SK-N-SH (cell line): ENCODE data around the gene PRDM11. TPM values are rescaled to one million over a fixed set of nuclear protein-coding genes. Genes with fewer than 3 reads are reported as not detected.

Experiments used
- CTCF ChIA-PET: fragments of 300-600, 350-600 bp; formaldehyde crosslinking; extraction: SDS; loops from one replicate; lab custom pipeline; 2021; lab: Yijun Ruan, JAX
- POLR2A ChIA-PET: fragments of 350-600 bp; sonication (Branson Sonifier 250); formaldehyde crosslinking; extraction: SDS; loops from one replicate; lab custom pipeline; 2020; ENCODE audit warnings: antibody characterized with exemption, inconsistent platforms; lab: Yijun Ruan, JAX
- DNase-seq: peaks from one replicate; pipeline ENCODE4 v3.0.0; 2012
- H2AFZ ChIP-seq: fragments of 200-600 bp; sonication (generic); 2 replicates; pipeline ENCODE4 v1.8.1; 2016; ENCODE audit warnings: antibody characterized with exemption, mild to moderate bottlenecking, low read depth
- H3F3A ChIP-seq: fragments of 200-600 bp; sonication (generic); replicated peaks from 2 replicates; pipeline ENCODE3; 2016; ENCODE audit warnings: antibody characterized with exemption, mild to moderate bottlenecking; ENCODE audit not compliant: insufficient read depth
- H3K27ac ChIP-seq, 2 experiments: fragments of 200-500 bp in 1 of 2; fragments of 200-600 bp in 1 of 2; sonication (Bioruptor generic) in 1 of 2; sonication (generic), shearing (Covaris generic) in 1 of 2; 2 replicates each; pipeline versions ENCODE4 v1.5.1 to v1.6.1; 2014 to 2016; ENCODE audit warnings: low read depth in 2 of 2, inconsistent platforms in 1 of 2, low read length in 1 of 2, mild to moderate bottlenecking in 1 of 2, mixed read lengths in 1 of 2
- H3K27me3 ChIP-seq: fragments of 200-600 bp; sonication (generic), shearing (Covaris generic); 2 replicates; pipeline ENCODE4 v1.6.1; 2016; ENCODE audit warnings: mixed run types; ENCODE audit not compliant: insufficient read depth
- H3K36me3 ChIP-seq, 2 experiments: fragments of 200-500 bp in 1 of 2; fragments of 200-600 bp in 1 of 2; sonication (Bioruptor generic) in 1 of 2; sonication (generic) in 1 of 2; replicated peaks in 1 of 2; 2 replicates each; pipeline versions ENCODE3 to v1.5.1; 2014 to 2016; ENCODE audit warnings: low read length in 1 of 2, mild to moderate bottlenecking in 1 of 2; ENCODE audit not compliant: insufficient read depth in 2 of 2, control insufficient read depth in 1 of 2
- H3K4me1 ChIP-seq, 2 experiments: fragments of 200-500 bp in 1 of 2; fragments of 200-600 bp in 1 of 2; sonication (Bioruptor generic) in 1 of 2; sonication (generic), shearing (Covaris generic) in 1 of 2; 2 replicates each; pipeline versions ENCODE4 v1.5.1 to v1.6.1; 2014 to 2016; ENCODE audit warnings: low read depth in 1 of 2, low read length in 1 of 2, mixed run types in 1 of 2; ENCODE audit not compliant: insufficient read depth in 2 of 2, control insufficient read depth in 1 of 2
- H3K4me2 ChIP-seq: fragments of 200-600 bp; sonication (generic), shearing (Covaris generic); 2 replicates; pipeline ENCODE4 v1.6.1; 2017; ENCODE audit warnings: mixed run types
- H3K4me3 ChIP-seq, 2 experiments: fragments of 200-500 bp in 1 of 2; fragments of 200-600 bp in 1 of 2; sonication (Bioruptor generic) in 1 of 2; sonication (generic), shearing (Covaris generic) in 1 of 2; 2 replicates each; pipeline versions ENCODE4 v1.5.1 to v1.8.1; 2014 to 2016; ENCODE audit warnings: low read depth in 2 of 2, inconsistent platforms in 1 of 2, low read length in 1 of 2, mild to moderate bottlenecking in 1 of 2, mixed read lengths in 1 of 2, moderate library complexity in 1 of 2
- H3K79me2 ChIP-seq: fragments of 200-600 bp; sonication (generic); 2 replicates; pipeline ENCODE4 v1.8.1; 2017; ENCODE audit warnings: mild to moderate bottlenecking; ENCODE audit not compliant: insufficient read depth
- H3K9ac ChIP-seq: fragments of 200-600 bp; sonication (generic); 2 replicates; pipeline ENCODE4 v1.6.1; 2017; ENCODE audit warnings: mixed run types
- H3K9me2 ChIP-seq: fragments of 200-600 bp; sonication (generic); 2 replicates; pipeline ENCODE4 v1.6.1; 2017; ENCODE audit warnings: mixed run types
- H3K9me3 ChIP-seq: fragments of 200-600 bp; sonication (generic); 2 replicates; pipeline ENCODE4 v1.6.1; 2017; ENCODE audit warnings: mixed run types, mild to moderate bottlenecking, moderate library complexity
- H4K20me1 ChIP-seq: fragments of 200-600 bp; sonication (generic); 2 replicates; pipeline ENCODE4 v1.6.1; 2017; ENCODE audit warnings: mild to moderate bottlenecking, mixed run types; ENCODE audit not compliant: insufficient read depth
- CHD2 ChIP-seq: fragments of 150-350 bp; IDR thresholded peaks from 2 replicates; pipeline ENCODE4 v1.6.1; 2018; ENCODE audit warnings: low read length; ENCODE audit not compliant: partially characterized antibody
- FOSL2 ChIP-seq: IDR thresholded peaks from 2 replicates; pipeline ENCODE4 v1.4.0; 2012; ENCODE audit warnings: low read depth, mild to moderate bottlenecking, moderate library complexity, borderline replicate concordance
- FOXM1 ChIP-seq: IDR thresholded peaks from 2 replicates; pipeline ENCODE4 v1.4.0; 2012; ENCODE audit warnings: low read depth, mild to moderate bottlenecking
- NRF1 ChIP-seq: IDR thresholded peaks from 2 replicates; pipeline ENCODE4 v1.6.1; 2012; ENCODE audit warnings: low read depth, mild to moderate bottlenecking, low read length
- POLR2AphosphoS5 ChIP-seq: IDR thresholded peaks from 2 replicates; pipeline ENCODE4 v1.6.1; 2012; ENCODE audit warnings: low read depth, low read length
- RAD21 ChIP-seq: IDR thresholded peaks from 2 replicates; pipeline ENCODE4 v1.6.1; 2012; ENCODE audit warnings: mild to moderate bottlenecking, low read length
- RFX5 ChIP-seq: IDR thresholded peaks from 2 replicates; pipeline ENCODE4 v1.6.1; 2012; ENCODE audit warnings: mild to moderate bottlenecking, improper control_type of control experiment, low read length
- WGBS: methylation state at CpG from one replicate; pipeline ENCODE4 v1.1.6; 2017; ENCODE audit warnings: low lambda C conversion rate; 5-methylcytosine and 5-hydroxymethylcytosine counted together
- polyA plus RNA-seq, 3 experiments: library from polyadenylated mRNA; depleted of rRNA; stranded (reverse); fragments of >200 nt; gene quantifications; 2 replicates each; pipeline ENCODE4 v1.2.3, GENCODE V29; 2012
- TF ChIP-seq, protein P1 (sequence below): fragments of 200-600 bp; sonication (generic); IDR thresholded peaks from 2 replicates; pipeline ENCODE4 v1.6.1; 2017; ENCODE audit warnings: antibody characterized with exemption, mild to moderate bottlenecking, moderate library complexity
- TF ChIP-seq, protein P2 (sequence below): IDR thresholded peaks from 2 replicates; pipeline ENCODE4 v1.6.1; 2012; ENCODE audit warnings: mild to moderate bottlenecking, low read depth, low read length, moderate library complexity

Gene PRDM11
- polyA plus RNA-seq, 1 of the 3 experiments (the other 2 are of a cell fraction) = 4.5 TPM

DNA sequence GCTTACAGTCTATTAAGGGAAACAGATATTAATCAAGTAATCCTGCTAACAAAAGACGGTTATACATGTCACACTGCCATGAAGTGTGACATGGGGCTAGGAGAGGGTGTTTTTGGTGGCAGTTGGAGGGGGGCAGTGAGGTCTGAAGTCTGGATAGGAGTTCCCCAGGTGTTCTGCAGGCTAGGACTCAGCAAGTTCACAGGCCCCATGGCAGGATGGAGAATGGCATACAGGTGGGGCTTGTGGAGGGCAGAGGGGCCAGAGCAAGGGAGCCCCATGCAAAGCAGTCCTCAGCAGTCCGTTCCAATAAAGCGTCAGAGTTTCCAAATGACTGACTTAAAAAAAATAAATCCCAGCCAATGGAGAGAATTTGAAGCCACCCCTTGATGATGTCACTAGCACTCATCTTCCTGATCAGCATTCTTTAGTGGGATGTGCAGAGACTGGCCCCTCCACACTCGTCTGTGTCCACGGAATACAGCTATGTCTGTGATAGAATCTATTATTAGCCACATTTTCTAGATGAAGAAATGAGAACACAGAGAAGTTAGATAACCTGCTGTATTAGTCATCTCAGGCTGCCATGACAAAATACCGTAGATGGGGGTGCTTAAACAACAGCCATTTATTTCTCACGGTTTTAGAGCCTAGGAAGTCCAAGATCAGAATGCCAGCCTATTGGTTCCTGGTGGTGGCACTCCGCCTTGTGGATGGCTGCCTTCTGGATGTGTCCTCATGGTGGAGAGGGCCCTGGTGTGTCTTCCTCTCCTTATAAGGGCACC is 32.6 kb downstream of the PRDM11 start:
- 79% methylated on average over 8 of the region's 8 CpGs for WGBS
- Histone ChIP-seq H2AFZ (no peak overlapping the region), H3K4me1 (peaks cover 15 to 21% of the 10 kb centered on the region in 2 experiments; a peak in 3 of 4 replicates), H3K27ac (peak overlapping the region in 1 of 2 experiments; percentile 60; a peak in 2 of 4 replicates), H3K9me2 (no peaks in the 10 kb centered on the region), H3K4me3 (no peak overlapping the region), H3K9ac (no peak overlapping the region), H3K27me3 (no peaks in the 10 kb centered on the region), H4K20me1 (no peaks in the 10 kb centered on the region), H3F3A (peaks cover 7% of the 10 kb centered on the region), H3K4me2 (peak overlapping the region; percentile 75; the same call in 1 of the 2 replicates), H3K36me3 (peaks cover 3% of the 10 kb centered on the region in 2 experiments), H3K79me2 (no peaks in the 10 kb centered on the region), H3K9me3 (no peaks in the 10 kb centered on the region)
- ChIA-PET POLR2A (no interaction called here), CTCF (interaction anchor here (1.2 kb wide), 3 partner anchors 14 to 562 kb away, joined by 3 to 4 read pairs (median 3); no protein-coding TSS in a partner anchor)
- no peak for DNase-seq
- TF ChIP-seq NRF1 = no peak
- no peak for TF ChIP-seq FOXM1
- no peak for TF ChIP-seq POLR2AphosphoS5
- no peak for TF ChIP-seq CHD2
- TF ChIP-seq, protein P1, sequence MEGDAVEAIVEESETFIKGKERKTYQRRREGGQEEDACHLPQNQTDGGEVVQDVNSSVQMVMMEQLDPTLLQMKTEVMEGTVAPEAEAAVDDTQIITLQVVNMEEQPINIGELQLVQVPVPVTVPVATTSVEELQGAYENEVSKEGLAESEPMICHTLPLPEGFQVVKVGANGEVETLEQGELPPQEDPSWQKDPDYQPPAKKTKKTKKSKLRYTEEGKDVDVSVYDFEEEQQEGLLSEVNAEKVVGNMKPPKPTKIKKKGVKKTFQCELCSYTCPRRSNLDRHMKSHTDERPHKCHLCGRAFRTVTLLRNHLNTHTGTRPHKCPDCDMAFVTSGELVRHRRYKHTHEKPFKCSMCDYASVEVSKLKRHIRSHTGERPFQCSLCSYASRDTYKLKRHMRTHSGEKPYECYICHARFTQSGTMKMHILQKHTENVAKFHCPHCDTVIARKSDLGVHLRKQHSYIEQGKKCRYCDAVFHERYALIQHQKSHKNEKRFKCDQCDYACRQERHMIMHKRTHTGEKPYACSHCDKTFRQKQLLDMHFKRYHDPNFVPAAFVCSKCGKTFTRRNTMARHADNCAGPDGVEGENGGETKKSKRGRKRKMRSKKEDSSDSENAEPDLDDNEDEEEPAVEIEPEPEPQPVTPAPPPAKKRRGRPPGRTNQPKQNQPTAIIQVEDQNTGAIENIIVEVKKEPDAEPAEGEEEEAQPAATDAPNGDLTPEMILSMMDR = no peak
- TF ChIP-seq RAD21 = peak; percentile 3; the same call in 1 of the 2 replicates
- TF ChIP-seq FOSL2 = 0 out of 2 replicates have a peak, but pooled peaks have one; percentile 8

DNA sequence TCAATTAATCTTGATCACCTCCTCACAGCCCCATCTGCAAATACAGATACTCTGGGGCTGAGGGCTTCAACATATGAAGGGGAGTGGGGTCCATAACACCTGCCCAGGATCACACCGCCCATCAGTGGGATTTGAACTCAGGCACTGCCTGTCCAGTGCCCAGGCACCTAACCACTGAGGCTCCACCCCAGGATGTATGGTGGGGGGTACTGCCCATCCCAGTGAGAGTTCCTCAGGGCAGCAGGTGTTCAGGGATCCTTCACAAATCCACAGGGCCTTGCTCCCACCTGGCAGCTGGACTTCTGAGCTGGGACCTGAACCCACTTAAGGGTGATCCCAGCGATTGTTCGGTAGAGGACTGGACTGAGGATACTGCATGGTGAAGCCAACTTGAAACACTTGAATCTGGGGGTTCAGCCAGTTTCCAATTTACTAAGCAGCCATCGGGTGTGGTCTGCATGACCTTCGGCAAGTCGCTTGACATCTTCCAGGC is 33.3 kb downstream of the PRDM11 start:
- ChIA-PET POLR2A (no interaction called here), CTCF (interaction anchor here (1.2 kb wide), 3 partner anchors 13 to 563 kb away, joined by 3 to 4 read pairs (median 3); no protein-coding TSS in a partner anchor)
- Histone ChIP-seq H3K79me2 (no peaks in the 10 kb centered on the region), H4K20me1 (no peaks in the 10 kb centered on the region), H3F3A (peaks cover 7% of the 10 kb centered on the region), H3K27ac (peak overlapping the region; percentile 53 to 60; a peak in 3 of 4 replicates), H3K36me3 (peaks cover 3% of the 10 kb centered on the region in 2 experiments), H3K4me2 (peak overlapping the region; percentile 75), H2AFZ (peak overlapping the region; percentile 59; the same call in 1 of the 2 replicates), H3K9ac (0 out of 2 replicates have a peak overlapping the region, but pooled peaks have one; percentile 37), H3K9me3 (no peaks in the 10 kb centered on the region), H3K4me3 (peak overlapping the region; percentile 54 to 56), H3K27me3 (no peaks in the 10 kb centered on the region), H3K4me1 (peaks cover 15 to 21% of the 10 kb centered on the region in 2 experiments; a peak in 3 of 4 replicates), H3K9me2 (no peaks in the 10 kb centered on the region)
- TF ChIP-seq RFX5 (no peak), NRF1 (no peak)
- TF ChIP-seq, protein P2, sequence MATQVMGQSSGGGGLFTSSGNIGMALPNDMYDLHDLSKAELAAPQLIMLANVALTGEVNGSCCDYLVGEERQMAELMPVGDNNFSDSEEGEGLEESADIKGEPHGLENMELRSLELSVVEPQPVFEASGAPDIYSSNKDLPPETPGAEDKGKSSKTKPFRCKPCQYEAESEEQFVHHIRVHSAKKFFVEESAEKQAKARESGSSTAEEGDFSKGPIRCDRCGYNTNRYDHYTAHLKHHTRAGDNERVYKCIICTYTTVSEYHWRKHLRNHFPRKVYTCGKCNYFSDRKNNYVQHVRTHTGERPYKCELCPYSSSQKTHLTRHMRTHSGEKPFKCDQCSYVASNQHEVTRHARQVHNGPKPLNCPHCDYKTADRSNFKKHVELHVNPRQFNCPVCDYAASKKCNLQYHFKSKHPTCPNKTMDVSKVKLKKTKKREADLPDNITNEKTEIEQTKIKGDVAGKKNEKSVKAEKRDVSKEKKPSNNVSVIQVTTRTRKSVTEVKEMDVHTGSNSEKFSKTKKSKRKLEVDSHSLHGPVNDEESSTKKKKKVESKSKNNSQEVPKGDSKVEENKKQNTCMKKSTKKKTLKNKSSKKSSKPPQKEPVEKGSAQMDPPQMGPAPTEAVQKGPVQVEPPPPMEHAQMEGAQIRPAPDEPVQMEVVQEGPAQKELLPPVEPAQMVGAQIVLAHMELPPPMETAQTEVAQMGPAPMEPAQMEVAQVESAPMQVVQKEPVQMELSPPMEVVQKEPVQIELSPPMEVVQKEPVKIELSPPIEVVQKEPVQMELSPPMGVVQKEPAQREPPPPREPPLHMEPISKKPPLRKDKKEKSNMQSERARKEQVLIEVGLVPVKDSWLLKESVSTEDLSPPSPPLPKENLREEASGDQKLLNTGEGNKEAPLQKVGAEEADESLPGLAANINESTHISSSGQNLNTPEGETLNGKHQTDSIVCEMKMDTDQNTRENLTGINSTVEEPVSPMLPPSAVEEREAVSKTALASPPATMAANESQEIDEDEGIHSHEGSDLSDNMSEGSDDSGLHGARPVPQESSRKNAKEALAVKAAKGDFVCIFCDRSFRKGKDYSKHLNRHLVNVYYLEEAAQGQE = no peak
- DNase-seq = no peak
- WGBS = 59% methylated on average over 5 of the region's 6 CpGs
